IMR-90 (cell line): ENCODE measurements around the gene ACOXL.

Source experiments
- BHLHE40 ChIP-seq: fragments of 150-350 bp; IDR thresholded peaks from 2 replicates; pipeline ENCODE4 v1.6.1; 2016; ENCODE audit warnings: mild to moderate bottlenecking, low read depth, low read length
- CEBPB ChIP-seq: IDR thresholded peaks from 2 replicates; pipeline ENCODE4 v1.6.1; 2012; ENCODE audit warnings: low read depth, low read length, improper control_type of control experiment
- CHD1 ChIP-seq: IDR thresholded peaks from 2 replicates; pipeline ENCODE4 v1.6.1; 2012; ENCODE audit warnings: low read depth, low read length, improper control_type of control experiment
- FOS ChIP-seq: fragments of 150-350 bp; IDR thresholded peaks from 2 replicates; pipeline ENCODE4 v1.6.1; 2016; ENCODE audit warnings: low read depth, low read length
- MAFK ChIP-seq: IDR thresholded peaks from 2 replicates; pipeline ENCODE4 v1.6.1; 2012; ENCODE audit warnings: low read depth, low read length, improper control_type of control experiment
- MAZ ChIP-seq: IDR thresholded peaks from 2 replicates; pipeline ENCODE4 v1.6.1; 2012; ENCODE audit warnings: low read depth, mild to moderate bottlenecking, low read length, improper control_type of control experiment, moderate library complexity, borderline replicate concordance
- MXI1 ChIP-seq: IDR thresholded peaks from 2 replicates; pipeline ENCODE4 v1.6.1; 2012; ENCODE audit warnings: low read depth, mild to moderate bottlenecking, low read length, moderate library complexity, borderline replicate concordance
- POLR2A ChIP-seq: IDR thresholded peaks from 2 replicates; pipeline ENCODE4 v1.6.1; 2012; ENCODE audit warnings: mild to moderate bottlenecking, low read depth, low read length
- RAD21 ChIP-seq: IDR thresholded peaks from 2 replicates; pipeline ENCODE4 v1.6.1; 2012; ENCODE audit warnings: low read length, improper control_type of control experiment
- RCOR1 ChIP-seq: IDR thresholded peaks from 2 replicates; pipeline ENCODE4 v1.6.1; 2012; ENCODE audit warnings: mild to moderate bottlenecking, low read length, improper control_type of control experiment; ENCODE audit not compliant: insufficient replicate concordance
- RFX5 ChIP-seq: IDR thresholded peaks from 2 replicates; pipeline ENCODE4 v1.8.0; 2012; ENCODE audit warnings: low read depth, mild to moderate bottlenecking, low read length, moderate library complexity
- SMC3 ChIP-seq: fragments of 150-350 bp; IDR thresholded peaks from 2 replicates; pipeline ENCODE4 v1.6.1; 2016; ENCODE audit warnings: low read depth, mild to moderate bottlenecking, antibody characterized with exemption, low read length, moderate library complexity
- TF ChIP-seq, protein P1 (sequence below): conservative IDR thresholded peaks from 2 replicates; pipeline ENCODE4 v1.5.1; 2012; ENCODE audit warnings: mild to moderate bottlenecking, low read depth, low read length, improper control_type of control experiment
- TF ChIP-seq, protein P2 (sequence below): fragments of 150-350 bp; IDR thresholded peaks from 2 replicates; pipeline ENCODE4 v1.6.1; 2017; ENCODE audit warnings: mild to moderate bottlenecking, antibody characterized with exemption, low read length, low read depth

DNA sequence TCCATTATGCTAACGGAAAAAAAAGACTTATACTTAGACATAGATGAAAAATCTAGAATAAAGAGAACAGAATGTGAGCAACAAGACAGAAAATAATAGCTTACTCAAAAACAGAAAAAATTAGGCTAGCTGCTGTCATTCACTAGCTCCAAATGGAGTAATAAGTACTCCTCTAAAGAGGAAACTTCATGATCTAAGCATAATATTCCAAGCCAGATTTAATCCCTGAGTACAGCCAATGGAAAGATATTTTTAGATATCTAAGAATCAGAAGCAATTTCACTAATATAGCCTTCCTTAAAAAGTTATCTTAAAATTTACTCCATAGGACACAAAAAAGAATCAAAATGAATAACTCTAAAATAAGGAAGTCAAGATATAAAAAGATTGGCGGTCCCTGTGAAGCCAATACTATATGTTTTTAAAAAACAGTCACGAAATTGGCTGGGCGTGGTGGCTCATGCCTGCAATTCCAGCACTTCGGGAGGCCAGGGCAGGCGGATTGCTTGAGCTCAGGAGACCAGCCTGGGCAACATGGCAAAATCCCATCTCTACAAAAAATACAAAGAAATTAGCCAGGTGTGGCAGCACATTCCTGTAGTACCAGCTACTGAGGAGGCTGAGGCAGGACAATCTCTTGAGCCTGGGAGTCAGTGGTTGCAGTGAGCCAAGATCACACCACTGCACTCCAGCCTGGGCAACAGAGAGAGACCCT lies 265.1 kb downstream of the ACOXL start:
- TF ChIP-seq, protein P1, sequence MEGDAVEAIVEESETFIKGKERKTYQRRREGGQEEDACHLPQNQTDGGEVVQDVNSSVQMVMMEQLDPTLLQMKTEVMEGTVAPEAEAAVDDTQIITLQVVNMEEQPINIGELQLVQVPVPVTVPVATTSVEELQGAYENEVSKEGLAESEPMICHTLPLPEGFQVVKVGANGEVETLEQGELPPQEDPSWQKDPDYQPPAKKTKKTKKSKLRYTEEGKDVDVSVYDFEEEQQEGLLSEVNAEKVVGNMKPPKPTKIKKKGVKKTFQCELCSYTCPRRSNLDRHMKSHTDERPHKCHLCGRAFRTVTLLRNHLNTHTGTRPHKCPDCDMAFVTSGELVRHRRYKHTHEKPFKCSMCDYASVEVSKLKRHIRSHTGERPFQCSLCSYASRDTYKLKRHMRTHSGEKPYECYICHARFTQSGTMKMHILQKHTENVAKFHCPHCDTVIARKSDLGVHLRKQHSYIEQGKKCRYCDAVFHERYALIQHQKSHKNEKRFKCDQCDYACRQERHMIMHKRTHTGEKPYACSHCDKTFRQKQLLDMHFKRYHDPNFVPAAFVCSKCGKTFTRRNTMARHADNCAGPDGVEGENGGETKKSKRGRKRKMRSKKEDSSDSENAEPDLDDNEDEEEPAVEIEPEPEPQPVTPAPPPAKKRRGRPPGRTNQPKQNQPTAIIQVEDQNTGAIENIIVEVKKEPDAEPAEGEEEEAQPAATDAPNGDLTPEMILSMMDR: no peak
- TF ChIP-seq, protein P2, sequence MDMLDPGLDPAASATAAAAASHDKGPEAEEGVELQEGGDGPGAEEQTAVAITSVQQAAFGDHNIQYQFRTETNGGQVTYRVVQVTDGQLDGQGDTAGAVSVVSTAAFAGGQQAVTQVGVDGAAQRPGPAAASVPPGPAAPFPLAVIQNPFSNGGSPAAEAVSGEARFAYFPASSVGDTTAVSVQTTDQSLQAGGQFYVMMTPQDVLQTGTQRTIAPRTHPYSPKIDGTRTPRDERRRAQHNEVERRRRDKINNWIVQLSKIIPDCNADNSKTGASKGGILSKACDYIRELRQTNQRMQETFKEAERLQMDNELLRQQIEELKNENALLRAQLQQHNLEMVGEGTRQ: no peak
- no peak for TF ChIP-seq FOS
- TF ChIP-seq MAFK: no peak
- no peak for TF ChIP-seq POLR2A
- TF ChIP-seq BHLHE40: no peak
- no peak for TF ChIP-seq RAD21
- TF ChIP-seq CHD1: no peak
- no peak for TF ChIP-seq MAZ
- no peak for TF ChIP-seq RFX5
- no peak for TF ChIP-seq CEBPB
- no peak for TF ChIP-seq SMC3
- TF ChIP-seq MXI1: no peak
- TF ChIP-seq RCOR1: no peak
